Psoas muscle (tissue), 8 donors: ENCODE measurements around the gene ZNF346. TPM values are rescaled to one million over a fixed set of nuclear protein-coding genes. Genes with fewer than 3 reads are reported as not detected.

Experiments used
- ATAC-seq, 4 donors: fragments of 200-7000 bp; cut with Tn5 transposase; one replicate each; pipeline ENCODE4 v1.9.1; 2020; ENCODE audit warnings: moderate library complexity in 3 of 4, mild to moderate bottlenecking in 2 of 4
- DNase-seq, 2 donors: peaks; one replicate each; pipeline ENCODE4 v3.0.0-alpha.2; 2020
- H3K27ac ChIP-seq: fragments of 200-600 bp; one replicate; pipeline ENCODE4 v1.8.0; 2022
- H3K27me3 ChIP-seq, 3 donors: fragments of 200-600 bp in 1 of 3; one replicate each; pipeline versions ENCODE4 v1.6.1 to v1.8.0; 2013 to 2022; ENCODE audit warnings: low read length in 2 of 3, mild to moderate bottlenecking in 2 of 3, moderate library complexity in 1 of 3; ENCODE audit not compliant: insufficient read depth in 3 of 3
- H3K36me3 ChIP-seq, 2 donors: fragments of 200-600 bp in 1 of 2; one replicate each; pipeline versions ENCODE4 v1.6.1 to v1.8.0; 2013 to 2022; ENCODE audit warnings: low read depth in 1 of 2, mild to moderate bottlenecking in 1 of 2, moderate library complexity in 1 of 2; ENCODE audit not compliant: insufficient read depth in 1 of 2
- H3K4me1 ChIP-seq: fragments of 200-600 bp; one replicate; pipeline ENCODE4 v1.8.0; 2022
- H3K4me3 ChIP-seq: fragments of 200-600 bp; one replicate; pipeline ENCODE4 v1.8.0; 2022; ENCODE audit warnings: mild to moderate bottlenecking
- H3K9me3 ChIP-seq: fragments of 200-600 bp; one replicate; pipeline ENCODE4 v1.8.0; 2022
- WGBS, 3 donors: extraction: QIAGEN DNeasy Blood & Tissue Kit; methylation state at CpG; one replicate each; pipeline versions ENCODE4 v1.1.6 to v1.1.7; 2013; 5-methylcytosine and 5-hydroxymethylcytosine counted together
- intact Hi-C, 2 donors: fragments of 100-400 bp; cut with DNase I; formaldehyde crosslinking; loops; one replicate each; pipeline versions ENCODE4 v1.11.0 to v1.14.2; 2022
- polyA plus RNA-seq, 3 donors: library from polyadenylated mRNA; stranded (reverse); fragments of 200-250 nt; gene quantifications; one replicate each; pipeline ENCODE4 v1.2.3, GENCODE V29; 2013
- total RNA-seq, 4 donors: library from RNA; stranded (reverse); fragmentation: NEBNext Ultra II Directional in 2 of 4; extraction: Animal tissue kit (Norgen Biotek cat#: 25700) in 2 of 4; gene quantifications; one replicate each; pipeline versions ENCODE4 v1.2.1 to v1.2.4, GENCODE V29; 2021 to 2023
- TF ChIP-seq, protein P1 (sequence below): fragments of 200-600 bp; IDR thresholded peaks from one replicate; pipeline ENCODE4 v1.8.0; 2022; ENCODE audit warnings: antibody characterized with exemption
- donor health status: healthy with polysubstance abuse.
- donor health status: DM: no; HTN: no; CAD: no; lungs with moderate emphysema.
- donor health status: Bipolar disorder and iron deficiency.
- donor health status: healthy.
- donor health status: DM: yes; HTN: yes; CAD: no.
- donor health status: DM: no; HTN: no; CAD: no.
- donor health status: DM: no; HTN: no; CAD: no.
- donor health status: DM: yes; HTN: yes; CAD: no.

Gene ZNF346
- total and polyA plus RNA-seq, 7 donors, result 3.5 to 8.3 (median 6.7) TPM

DNA sequence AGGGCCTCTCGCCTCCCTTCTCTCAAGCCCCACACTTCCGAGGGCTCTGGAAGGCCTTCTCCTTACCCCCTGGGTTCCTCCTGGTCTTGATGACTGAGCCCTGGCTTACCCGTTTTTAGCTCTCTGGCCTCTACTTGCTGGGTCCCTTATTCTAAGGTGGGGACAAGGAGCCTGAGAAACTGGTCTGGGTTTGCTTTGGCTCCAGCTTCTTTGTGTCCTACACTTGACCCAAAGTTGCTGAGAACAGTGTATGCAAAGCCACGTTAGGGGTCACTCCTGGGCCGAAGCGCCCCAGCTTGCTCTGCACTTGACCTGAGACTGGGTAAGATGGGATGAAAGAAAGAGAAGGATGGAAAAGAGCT lies 788 bp downstream of the ZNF346 start:
- intact Hi-C loops, result no loop called here
- Histone ChIP-seq H3K36me3 (peaks cover 0 to 18% of the 10 kb centered on the region in 2 donors), H3K9me3 (no peaks in the 10 kb centered on the region), H3K27ac (peak overlapping the region; percentile 78), H3K4me3 (peak overlapping the region; percentile 99), H3K4me1 (peaks cover 6% of the 10 kb centered on the region), H3K27me3 (no peaks in the 10 kb centered on the region)
- ATAC-seq, result peak in 3 of 4 donors; percentile 9 to 29 (median 15)
- TF ChIP-seq, protein P1, sequence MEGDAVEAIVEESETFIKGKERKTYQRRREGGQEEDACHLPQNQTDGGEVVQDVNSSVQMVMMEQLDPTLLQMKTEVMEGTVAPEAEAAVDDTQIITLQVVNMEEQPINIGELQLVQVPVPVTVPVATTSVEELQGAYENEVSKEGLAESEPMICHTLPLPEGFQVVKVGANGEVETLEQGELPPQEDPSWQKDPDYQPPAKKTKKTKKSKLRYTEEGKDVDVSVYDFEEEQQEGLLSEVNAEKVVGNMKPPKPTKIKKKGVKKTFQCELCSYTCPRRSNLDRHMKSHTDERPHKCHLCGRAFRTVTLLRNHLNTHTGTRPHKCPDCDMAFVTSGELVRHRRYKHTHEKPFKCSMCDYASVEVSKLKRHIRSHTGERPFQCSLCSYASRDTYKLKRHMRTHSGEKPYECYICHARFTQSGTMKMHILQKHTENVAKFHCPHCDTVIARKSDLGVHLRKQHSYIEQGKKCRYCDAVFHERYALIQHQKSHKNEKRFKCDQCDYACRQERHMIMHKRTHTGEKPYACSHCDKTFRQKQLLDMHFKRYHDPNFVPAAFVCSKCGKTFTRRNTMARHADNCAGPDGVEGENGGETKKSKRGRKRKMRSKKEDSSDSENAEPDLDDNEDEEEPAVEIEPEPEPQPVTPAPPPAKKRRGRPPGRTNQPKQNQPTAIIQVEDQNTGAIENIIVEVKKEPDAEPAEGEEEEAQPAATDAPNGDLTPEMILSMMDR, result no peak
- no peak for DNase-seq
- 18 to 25% (median 21%) methylated on average over 6 of the region's 6 CpGs for WGBS, 3 donors

DNA sequence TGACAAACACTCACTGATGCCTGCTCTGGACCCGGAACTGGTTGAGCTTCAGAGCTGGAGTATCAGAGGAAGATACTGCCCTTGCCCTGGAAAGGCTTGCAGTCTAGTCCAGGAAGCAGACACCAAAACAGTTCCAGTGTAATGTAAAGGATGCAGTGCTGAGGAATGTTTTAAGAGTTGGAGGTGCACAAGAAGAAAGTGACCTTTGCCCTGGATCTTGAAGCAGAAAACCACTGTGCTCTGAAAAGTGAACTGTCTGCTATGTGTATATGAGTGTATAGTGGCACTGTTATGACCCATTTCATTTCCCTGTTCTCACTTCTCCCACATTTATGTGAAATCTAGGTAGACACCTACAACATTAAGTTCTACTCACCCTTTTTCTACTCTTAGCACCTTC lies 2.1 kb downstream of the ZNF346 start:
- Histone ChIP-seq H3K9me3 (no peaks in the 10 kb centered on the region), H3K4me3 (no peak overlapping the region), H3K4me1 (peaks cover 6% of the 10 kb centered on the region), H3K36me3 (peaks cover 0 to 18% of the 10 kb centered on the region in 2 donors), H3K27ac (peak overlapping the region; percentile 12), H3K27me3 (no peaks in the 10 kb centered on the region)
- no peak for ATAC-seq
- 88 to 100% (median 91%) methylated on average over 1 of the region's 1 CpG for WGBS, 3 donors
- intact Hi-C loops, result no loop called here
- DNase-seq, result no peak
- TF ChIP-seq, protein P1, result no peak

DNA sequence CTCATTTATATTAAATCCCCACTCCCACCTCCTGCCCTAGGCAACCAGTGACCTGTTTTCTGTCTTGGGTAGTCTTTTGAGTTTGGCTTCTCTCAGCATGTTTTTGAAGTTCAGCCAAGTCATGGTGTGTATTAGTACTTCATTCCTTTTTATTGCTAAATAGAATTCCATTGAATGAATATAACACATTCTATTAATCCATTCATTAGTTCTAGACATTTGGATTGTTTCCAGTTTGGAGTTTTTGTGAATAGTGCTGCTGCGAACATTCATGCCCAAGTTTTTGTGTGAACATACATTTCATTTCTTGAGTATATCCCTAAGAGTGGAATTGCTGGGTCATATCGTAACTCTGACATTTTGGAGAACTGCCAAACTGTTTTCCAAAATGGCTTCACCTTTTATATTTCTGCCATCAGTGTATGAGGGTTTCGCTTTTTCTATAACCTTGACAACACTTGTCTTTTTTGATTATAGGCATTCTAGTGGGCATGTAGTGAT lies 2.7 kb downstream of the ZNF346 start:
- DNase-seq (no peak), ATAC-seq (no peak)
- Histone ChIP-seq H3K9me3 (no peaks in the 10 kb centered on the region), H3K4me3 (no peak overlapping the region), H3K27ac (no peak overlapping the region), H3K27me3 (no peaks in the 10 kb centered on the region), H3K36me3 (peaks cover 0 to 18% of the 10 kb centered on the region in 2 donors), H3K4me1 (peaks cover 6% of the 10 kb centered on the region)
- 81 to 91% (median 81%) methylated on average over 3 of the region's 3 CpGs for WGBS, 3 donors
- intact Hi-C loops, result no loop called here
- TF ChIP-seq, protein P1, result no peak

DNA sequence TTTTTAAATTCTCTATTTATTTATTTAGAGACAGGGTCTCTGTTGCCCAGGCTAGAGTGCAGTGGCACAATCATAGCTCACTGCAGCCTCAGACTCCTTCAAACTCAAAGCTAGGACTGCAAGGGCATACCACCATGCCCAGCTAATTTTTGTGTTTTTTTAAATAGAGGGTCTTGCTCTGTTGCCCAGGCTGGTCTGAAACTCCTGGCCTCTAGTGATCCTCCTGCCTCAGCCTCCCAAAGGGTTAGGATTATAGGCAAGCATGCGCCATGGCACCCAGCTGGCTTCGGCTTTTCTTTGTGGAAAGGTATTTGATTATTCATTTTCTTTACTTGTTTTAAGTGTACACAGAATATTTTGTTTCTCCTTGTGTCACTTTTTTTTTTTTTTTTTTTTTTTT lies 5.2 kb downstream of the ZNF346 start:
- no peak overlapping the region for H3K4me3 ChIP-seq
- ATAC-seq (no peak), DNase-seq (no peak)
- H3K27me3 ChIP-seq, result no peaks in the 10 kb centered on the region
- peaks cover 8% of the 10 kb centered on the region for H3K9me3 ChIP-seq
- TF ChIP-seq, protein P1, result no peak
- H3K36me3 ChIP-seq, result peaks cover 0 to 23% of the 10 kb centered on the region in 2 donors
- no peak overlapping the region for H3K27ac ChIP-seq
- WGBS, 3 donors, result 94 to 98% (median 96%) methylated on average over 2 of the region's 2 CpGs
- intact Hi-C loops, result no loop called here
- H3K4me1 ChIP-seq, result peaks cover 9% of the 10 kb centered on the region

DNA sequence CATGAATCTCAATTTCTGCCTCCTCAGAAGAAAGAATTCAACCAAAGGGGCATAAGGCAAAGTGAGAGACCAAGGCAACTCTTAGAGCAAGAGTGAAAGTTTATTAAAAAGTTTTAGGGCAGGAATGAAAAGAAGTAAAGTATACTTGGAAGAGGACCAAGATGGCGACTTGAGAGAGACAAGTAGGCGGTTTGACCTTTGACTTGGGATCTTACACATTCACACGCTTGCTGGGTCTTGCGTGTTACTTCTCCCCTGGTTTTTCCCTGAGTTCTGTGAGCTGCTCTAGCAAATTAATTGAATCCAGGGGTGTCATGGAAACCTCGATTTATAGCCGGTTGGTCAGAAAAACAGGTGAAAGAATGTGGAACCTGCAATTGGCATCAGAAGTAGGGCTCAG lies 7.0 kb downstream of the ZNF346 start:
- ATAC-seq (no peak), DNase-seq (no peak)
- Histone ChIP-seq H3K4me3 (no peak overlapping the region), H3K4me1 (peaks cover 3% of the 10 kb centered on the region), H3K27me3 (no peaks in the 10 kb centered on the region), H3K36me3 (peaks cover 0 to 22% of the 10 kb centered on the region in 2 donors), H3K9me3 (peaks cover 8% of the 10 kb centered on the region), H3K27ac (no peak overlapping the region)
- intact Hi-C loops, result no loop called here
- WGBS, 3 donors, result 91 to 95% (median 93%) methylated on average over 6 of the region's 6 CpGs
- TF ChIP-seq, protein P1, result no peak
